ENCODE results near the gene PDE10A. TPM values are rescaled to one million over a fixed set of nuclear protein-coding genes. Genes with fewer than 3 reads are reported as not detected.

PDE10A gene
- total and polyA plus RNA-seq, 9 of the 15 experiments (the other 6 are each of a cell fraction or from before 2014, with no cell fraction given), result 0.04 TPM; not detected in 8

DNA sequence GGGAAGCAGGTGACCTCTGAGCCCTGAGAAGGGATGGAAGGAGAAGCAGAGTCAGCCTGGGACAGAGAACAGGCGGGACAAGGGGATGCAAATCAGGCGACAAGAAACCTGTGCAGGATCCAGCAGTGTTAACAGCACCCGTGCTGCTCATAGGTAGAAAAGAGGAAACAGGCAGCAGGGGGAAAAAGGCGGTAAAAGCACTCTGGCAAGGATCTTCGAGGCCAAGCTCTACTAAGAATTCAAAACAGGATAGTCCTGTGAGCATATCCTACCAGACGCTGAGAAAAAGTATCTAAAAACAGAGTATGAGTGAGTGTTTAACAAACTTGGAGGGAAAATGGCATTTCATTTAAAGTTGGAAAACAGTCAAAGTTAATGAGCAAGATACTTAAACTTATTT lies 370.4 kb downstream of the PDE10A start (continued):
- no peak for TF ChIP-seq ZNF717 (CRISPR knock-in tag; IDR thresholded peaks at IDR 0.05)
- TF ChIP-seq PHTF2 (CRISPR knock-in tag; IDR thresholded peaks at IDR 0.05), result no peak
- TF ChIP-seq ARHGAP35 (IDR thresholded peaks at IDR 0.05; ENCODE audit: partially characterized antibody), result no peak
- TF ChIP-seq FOXM1 (IDR thresholded peaks at IDR 0.05; ENCODE audit: low read depth), result no peak
- no peak for TF ChIP-seq FOXM1 (CRISPR knock-in tag; IDR thresholded peaks at IDR 0.05; ENCODE audit: low read depth)

Small RNAs within 50 kb of the gene (small RNA-seq; reads per million reads assigned to genes)
- 1.3 reads per million, percentile 69 among the genes with 10 or more reads in this experiment for gene RNA5SP226
